Vagina (tissue), 2 donors: ENCODE measurements around the gene CPNE7. TPM values are rescaled to one million over a fixed set of nuclear protein-coding genes. Genes with fewer than 3 reads are reported as not detected.

Source experiments
- DNase-seq, 2 donors: peaks; one replicate each; pipeline ENCODE4 v3.0.0-alpha.2; 2017; ENCODE audit errors: extremely low spot score in 2 of 2
- H3K27ac ChIP-seq: fragments of 200-600 bp; sonication (generic); one replicate; pipeline ENCODE4 v1.5.1; 2019
- H3K27me3 ChIP-seq: fragments of 200-600 bp; sonication (generic); one replicate; pipeline ENCODE4 v1.5.1; 2019
- H3K36me3 ChIP-seq, 2 donors: fragments of 200-600 bp; sonication (generic); one replicate each; pipeline ENCODE4 v1.5.1; 2017 to 2019
- H3K4me1 ChIP-seq: fragments of 200-600 bp; sonication (generic); one replicate; pipeline ENCODE4 v1.5.1; 2019
- H3K4me3 ChIP-seq, 2 donors: fragments of 200-600 bp; sonication (generic); 1 replicate in 1 of 2; 2 replicates in 1 of 2; pipeline ENCODE4 v1.5.1; 2016 to 2019
- H3K9me3 ChIP-seq: fragments of 200-600 bp; sonication (generic); one replicate; pipeline ENCODE4 v1.5.1; 2019
- POLR2A ChIP-seq, 2 donors: fragments of 450-650 bp; IDR thresholded peaks; one replicate each; pipeline ENCODE4 v1.6.1; 2017; ENCODE audit warnings: antibody characterized with exemption in 2 of 2, mild to moderate bottlenecking in 2 of 2, moderate library complexity in 2 of 2
- POLR2AphosphoS5 ChIP-seq, 2 donors: sonication (generic); formaldehyde crosslinking; IDR thresholded peaks; one replicate each; pipeline ENCODE4 v1.9.0; 2017; ENCODE audit warnings: antibody characterized with exemption in 2 of 2, mild to moderate bottlenecking in 2 of 2, low read depth in 1 of 2; ENCODE audit not compliant: insufficient read depth in 1 of 2
- intact Hi-C: fragments of 100-400 bp; cut with DNase I; formaldehyde crosslinking; loops from one replicate; pipeline ENCODE4 v1.15.1; 2023
- total RNA-seq: library from RNA; depleted of rRNA; stranded (reverse); fragments of >200 nt; gene quantifications from one replicate; pipeline ENCODE4 v1.2.3, GENCODE V29; 2016
- TF ChIP-seq, protein P1 (sequence below), 3 experiments: fragments of 450-650 bp in 2 of 3; fragments of 200-600 bp in 1 of 3; sonication (generic) in 1 of 3; IDR thresholded peaks; one replicate each; pipeline ENCODE4 v1.5.1; 2017 to 2019; ENCODE audit warnings: antibody characterized with exemption in 3 of 3, mild to moderate bottlenecking in 2 of 3, moderate library complexity in 2 of 3

The CPNE7 gene
- total RNA-seq, 1 donor from 2014 or later = 4.9 TPM

DNA sequence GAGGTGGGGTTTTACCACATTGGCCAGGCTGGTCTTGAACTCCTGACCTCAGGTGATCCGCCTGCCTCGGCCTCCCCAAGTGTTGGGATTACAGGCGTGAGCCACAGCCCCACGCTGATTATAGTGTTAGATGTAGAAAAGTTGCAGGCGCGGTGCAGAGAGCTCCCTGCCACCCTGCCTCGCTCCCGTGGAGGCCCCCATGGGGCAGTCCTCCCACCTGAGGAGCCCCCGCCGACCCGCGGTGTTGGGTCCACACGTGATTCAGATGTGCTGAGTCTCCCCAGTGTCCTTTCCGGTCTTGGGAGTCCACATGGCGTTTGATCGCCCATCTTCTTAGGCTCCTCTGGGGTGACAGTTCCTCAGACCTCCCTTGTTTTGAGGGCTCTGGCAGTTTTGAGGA is 20.3 kb upstream of the CPNE7 start:
- TF ChIP-seq, protein P1, sequence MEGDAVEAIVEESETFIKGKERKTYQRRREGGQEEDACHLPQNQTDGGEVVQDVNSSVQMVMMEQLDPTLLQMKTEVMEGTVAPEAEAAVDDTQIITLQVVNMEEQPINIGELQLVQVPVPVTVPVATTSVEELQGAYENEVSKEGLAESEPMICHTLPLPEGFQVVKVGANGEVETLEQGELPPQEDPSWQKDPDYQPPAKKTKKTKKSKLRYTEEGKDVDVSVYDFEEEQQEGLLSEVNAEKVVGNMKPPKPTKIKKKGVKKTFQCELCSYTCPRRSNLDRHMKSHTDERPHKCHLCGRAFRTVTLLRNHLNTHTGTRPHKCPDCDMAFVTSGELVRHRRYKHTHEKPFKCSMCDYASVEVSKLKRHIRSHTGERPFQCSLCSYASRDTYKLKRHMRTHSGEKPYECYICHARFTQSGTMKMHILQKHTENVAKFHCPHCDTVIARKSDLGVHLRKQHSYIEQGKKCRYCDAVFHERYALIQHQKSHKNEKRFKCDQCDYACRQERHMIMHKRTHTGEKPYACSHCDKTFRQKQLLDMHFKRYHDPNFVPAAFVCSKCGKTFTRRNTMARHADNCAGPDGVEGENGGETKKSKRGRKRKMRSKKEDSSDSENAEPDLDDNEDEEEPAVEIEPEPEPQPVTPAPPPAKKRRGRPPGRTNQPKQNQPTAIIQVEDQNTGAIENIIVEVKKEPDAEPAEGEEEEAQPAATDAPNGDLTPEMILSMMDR (IDR thresholded peaks at IDR 0.05) = no peak
- TF ChIP-seq POLR2AphosphoS5 (IDR thresholded peaks at IDR 0.05; ENCODE audit: insufficient read depth in 1 of 2, low read depth in 1 of 2) = no peak
- no peak for TF ChIP-seq POLR2A (IDR thresholded peaks at IDR 0.05)
- Histone ChIP-seq H3K27me3 (no peaks in the 10 kb centered on the region), H3K4me1 (peaks cover 8% of the 10 kb centered on the region), H3K27ac (no peak overlapping the region), H3K9me3 (no peaks in the 10 kb centered on the region), H3K36me3 (peaks cover 0 to 55% of the 10 kb centered on the region in 2 donors), H3K4me3 (no peak overlapping the region)
- DNase-seq = no peak
- intact Hi-C loops = loop anchor here (10.0 kb wide), 1 partner anchor 220 kb away; no protein-coding TSS in a partner anchor

GRCh38 chr16:89555780-89556179 is 19.8 kb upstream of the CPNE7 start:
- Histone ChIP-seq H3K9me3 (no peaks in the 10 kb centered on the region), H3K36me3 (peaks cover 0 to 51% of the 10 kb centered on the region in 2 donors), H3K27me3 (no peaks in the 10 kb centered on the region), H3K27ac (no peak overlapping the region), H3K4me3 (no peak overlapping the region), H3K4me1 (peaks cover 8% of the 10 kb centered on the region)
- intact Hi-C loops = loop anchor here (10.0 kb wide), 1 partner anchor 221 kb away; no protein-coding TSS in a partner anchor
- TF ChIP-seq POLR2AphosphoS5 (IDR thresholded peaks at IDR 0.05; ENCODE audit: insufficient read depth in 1 of 2, low read depth in 1 of 2) (no peak), POLR2A (IDR thresholded peaks at IDR 0.05) (no peak)
- TF ChIP-seq, protein P1 (IDR thresholded peaks at IDR 0.05) = no peak
- DNase-seq = no peak

- DNase-seq = no peak
- Histone ChIP-seq H3K36me3 (peaks cover 0 to 49% of the 10 kb centered on the region in 2 donors), H3K4me3 (no peak overlapping the region), H3K27ac (no peak overlapping the region), H3K4me1 (peaks cover 18% of the 10 kb centered on the region), H3K27me3 (no peaks in the 10 kb centered on the region), H3K9me3 (no peaks in the 10 kb centered on the region)
- intact Hi-C loops = loop anchor here (10.0 kb wide), 1 partner anchor 222 kb away; no protein-coding TSS in a partner anchor
- TF ChIP-seq POLR2A (IDR thresholded peaks at IDR 0.05) = no peak
- TF ChIP-seq, protein P1 (IDR thresholded peaks at IDR 0.05) = peak in 2 of 3 experiments; percentile 46 to 56
- TF ChIP-seq POLR2AphosphoS5 (IDR thresholded peaks at IDR 0.05; ENCODE audit: insufficient read depth in 1 of 2, low read depth in 1 of 2) = no peak
These were observed 18.5 kb upstream of the CPNE7 start for GRCh38 chr16:89556750-89557689.

- H3K36me3 ChIP-seq = peaks cover 0 to 54% of the 10 kb centered on the region in 2 donors
- intact Hi-C loops = loop anchor here (10.0 kb wide), 1 partner anchor 223 kb away; no protein-coding TSS in a partner anchor
These were observed 17.7 kb upstream of the CPNE7 start for GRCh38 chr16:89557690-89558490.

More at GRCh38 chr16:89557690-89558490, 17.7 kb upstream of the CPNE7 start:
- peaks cover 27% of the 10 kb centered on the region for H3K4me1 ChIP-seq
- H3K27ac ChIP-seq = no peak overlapping the region
- H3K4me3 ChIP-seq = no peak overlapping the region
- no peak for DNase-seq
- TF ChIP-seq POLR2AphosphoS5 (IDR thresholded peaks at IDR 0.05; ENCODE audit: insufficient read depth in 1 of 2, low read depth in 1 of 2) (no peak), POLR2A (IDR thresholded peaks at IDR 0.05) (no peak)
- TF ChIP-seq, protein P1 (IDR thresholded peaks at IDR 0.05) = no peak
- H3K9me3 ChIP-seq = no peaks in the 10 kb centered on the region
- H3K27me3 ChIP-seq = no peaks in the 10 kb centered on the region
